SK-MEL-5 (cell line): Measurements from ENCODE around the gene GPR26. TPM values are rescaled to one million over a fixed set of nuclear protein-coding genes. Genes with fewer than 3 reads are reported as not detected.

Source experiments
- DNase-seq: peaks from one replicate; pipeline ENCODE4 v3.0.0-alpha.2; 2016; ENCODE audit warnings: low read depth, low spot score
- in situ Hi-C: cut with HindIII; loops from 2 replicates; pipeline ENCODE4 v1.10.0; 2016; ENCODE audit warnings: low sequenced_read_pairs, high pct_unique_total_duplicates, low pct_unique_long_range_greater_than_20kb
- polyA plus RNA-seq, 2 experiments: library from polyadenylated mRNA; depleted of rRNA; stranded (reverse); fragments of >200 nt; gene quantifications; 2 replicates each; pipeline ENCODE4 v1.2.3, GENCODE V29; 2015
- total RNA-seq: library from RNA; depleted of rRNA; stranded (reverse); fragments of >200 nt; shearing (Covaris generic); gene quantifications from 2 replicates; pipeline ENCODE4 v1.2.3, GENCODE V29; 2014; rRNA removed

Gene GPR26
- total RNA-seq = 0.03 TPM in 1 of 2 replicates, not detected in the other
- polyA plus RNA-seq (2015; cell fraction: cytosol; rRNA removed) = 0.01 TPM in 1 of 2 replicates, not detected in the other
- polyA plus RNA-seq (2015; cell fraction: nucleus; rRNA removed) = not detected in 2 replicates

GRCh38 chr10:123666318-123667236, at the start of gene GPR26:
TSS of gene GPR26 (plus strand) at chr10:123666355. CDS start at chr10:123666408, 53 bp downstream.
- no peak for DNase-seq
- in situ Hi-C loops = no loop called here

- no peak for DNase-seq
- in situ Hi-C loops = no loop called here
Measured at GRCh38 chr10:123618224-123618623, 47.9 kb upstream of the GPR26 start.

GRCh38 chr10:123619067-123619855, 46.9 kb upstream of the GPR26 start:
- no peak for DNase-seq
- in situ Hi-C loops = no loop called here

GRCh38 chr10:123620621-123621020, 45.5 kb upstream of the GPR26 start:
- in situ Hi-C loops = no loop called here
- DNase-seq = no peak

- DNase-seq = no peak
- in situ Hi-C loops = no loop called here
Measured at GRCh38 chr10:123621492-123621891, 44.7 kb upstream of the GPR26 start.

GRCh38 chr10:123621916-123622315, 44.2 kb upstream of the GPR26 start:
- in situ Hi-C loops = no loop called here
- DNase-seq = no peak

GRCh38 chr10:123622381-123622780, 43.8 kb upstream of the GPR26 start:
- DNase-seq = no peak
- in situ Hi-C loops = no loop called here

- in situ Hi-C loops = no loop called here
- no peak for DNase-seq
Measured at GRCh38 chr10:123624086-123624485, 42.1 kb upstream of the GPR26 start.

GRCh38 chr10:123633106-123633505, 33.0 kb upstream of the GPR26 start:
- DNase-seq = no peak
- in situ Hi-C loops = no loop called here

GRCh38 chr10:123633636-123634035, 32.5 kb upstream of the GPR26 start:
- in situ Hi-C loops = no loop called here
- no peak for DNase-seq

- DNase-seq = no peak
- in situ Hi-C loops = no loop called here
Measured at GRCh38 chr10:123634221-123634620, 31.9 kb upstream of the GPR26 start.

GRCh38 chr10:123635131-123635530, 31.0 kb upstream of the GPR26 start:
- DNase-seq = no peak
- in situ Hi-C loops = no loop called here

GRCh38 chr10:123635745-123636144, 30.4 kb upstream of the GPR26 start:
- no peak for DNase-seq
- in situ Hi-C loops = no loop called here

- in situ Hi-C loops = no loop called here
- no peak for DNase-seq
Measured at GRCh38 chr10:123636598-123637325, 29.4 kb upstream of the GPR26 start.

- no peak for DNase-seq
- in situ Hi-C loops = no loop called here
Measured at GRCh38 chr10:123637326-123637880, 28.8 kb upstream of the GPR26 start.

- DNase-seq = no peak
- in situ Hi-C loops = no loop called here
Measured at GRCh38 chr10:123639131-123639530, 27.0 kb upstream of the GPR26 start.

GRCh38 chr10:123640016-123640535, 26.1 kb upstream of the GPR26 start:
- DNase-seq = no peak
- in situ Hi-C loops = no loop called here
